Hepatocyte (in vitro differentiated cells): ENCODE data around the gene VILL. TPM values are rescaled to one million over a fixed set of nuclear protein-coding genes. Genes with fewer than 3 reads are reported as not detected.

Experiments
- DNase-seq: peaks from one replicate; pipeline ENCODE4 v3.0.0-alpha.2; 2016; ENCODE audit warnings: low spot score
- H2AFZ ChIP-seq: fragments of 200-600 bp; sonication (generic); 2 replicates; pipeline ENCODE4 v1.6.0; 2016; ENCODE audit warnings: antibody characterized with exemption, mild to moderate bottlenecking
- H3K27ac ChIP-seq: fragments of 200-600 bp; sonication (generic); 2 replicates; pipeline ENCODE4 v1.5.1; 2016; ENCODE audit warnings: mild to moderate bottlenecking
- H3K27me3 ChIP-seq: fragments of 200-600 bp; sonication (generic); 2 replicates; pipeline ENCODE4 v1.6.1; 2016
- H3K36me3 ChIP-seq: fragments of 200-600 bp; sonication (generic); replicated peaks from 2 replicates; pipeline ENCODE4 v1.5.1; 2016; ENCODE audit warnings: low read depth; ENCODE audit not compliant: insufficient read depth
- H3K4me1 ChIP-seq: fragments of 200-600 bp; sonication (generic); 2 replicates; pipeline ENCODE4 v1.5.1; 2016; ENCODE audit warnings: mild to moderate bottlenecking, moderate library complexity; ENCODE audit not compliant: insufficient read depth
- H3K4me2 ChIP-seq: fragments of 200-600 bp; sonication (generic); 2 replicates; pipeline ENCODE4 v1.6.0; 2016
- H3K4me3 ChIP-seq: fragments of 200-600 bp; sonication (generic); 2 replicates; pipeline ENCODE4 v1.5.1; 2016; ENCODE audit warnings: mild to moderate bottlenecking
- H3K79me2 ChIP-seq: fragments of 200-600 bp; sonication (generic); 2 replicates; pipeline ENCODE4 v1.6.0; 2017; ENCODE audit warnings: mild to moderate bottlenecking
- H3K9me2 ChIP-seq: fragments of 200-600 bp; sonication (generic); replicated peaks from 2 replicates; pipeline ENCODE4 v1.6.0; 2017; ENCODE audit warnings: mild to moderate bottlenecking; ENCODE audit not compliant: insufficient read depth
- H3K9me3 ChIP-seq: fragments of 200-600 bp; sonication (generic); 2 replicates; pipeline ENCODE4 v1.5.1; 2016; ENCODE audit warnings: low read depth, mild to moderate bottlenecking
- H4K20me1 ChIP-seq: fragments of 200-600 bp; sonication (generic); 2 replicates; pipeline ENCODE4 v1.6.0; 2016; ENCODE audit warnings: mild to moderate bottlenecking; ENCODE audit not compliant: insufficient read depth, poor library complexity, severe bottlenecking
- CTCF ChIP-seq: fragments of 200-600 bp; sonication (generic); IDR thresholded peaks from 2 replicates; pipeline ENCODE4 v1.5.1; 2016; ENCODE audit warnings: antibody characterized with exemption, mild to moderate bottlenecking; ENCODE audit not compliant: poor library complexity
- EZH2 ChIP-seq: fragments of 200-600 bp; sonication (generic); IDR thresholded peaks from 2 replicates; pipeline ENCODE4 v1.6.1; 2016; ENCODE audit warnings: antibody characterized with exemption, mild to moderate bottlenecking, borderline replicate concordance
- EZH2phosphoT487 ChIP-seq: fragments of 200-600 bp; sonication (generic); IDR thresholded peaks from one replicate; pipeline ENCODE4 v1.6.1; 2018; ENCODE audit warnings: antibody characterized with exemption, mild to moderate bottlenecking, low read depth, moderate library complexity; ENCODE audit not compliant: unreplicated experiment, severe bottlenecking
- WGBS: methylation state at CpG from one replicate; pipeline ENCODE4 v1.1.6; 2016; ENCODE audit warnings: low lambda C conversion rate; ENCODE audit errors: missing lambda C conversion rate; 5-methylcytosine and 5-hydroxymethylcytosine counted together
- polyA plus RNA-seq: library from polyadenylated mRNA; unstranded; fragments of >200 nt; fragmentation: Nextera tagmentation; extraction: Ambion mirVana; gene quantifications from 2 replicates; pipeline ENCODE4 v1.2.1, GENCODE V29; 2016
- total RNA-seq: library from RNA; depleted of rRNA; stranded (reverse); fragments of >200 nt; gene quantifications from 2 replicates; pipeline ENCODE4 v1.2.3, GENCODE V29; 2014

VILL gene
- total and polyA plus RNA-seq, 2 experiments from 2014 or later: 39.3 to 47.4 TPM

DNA sequence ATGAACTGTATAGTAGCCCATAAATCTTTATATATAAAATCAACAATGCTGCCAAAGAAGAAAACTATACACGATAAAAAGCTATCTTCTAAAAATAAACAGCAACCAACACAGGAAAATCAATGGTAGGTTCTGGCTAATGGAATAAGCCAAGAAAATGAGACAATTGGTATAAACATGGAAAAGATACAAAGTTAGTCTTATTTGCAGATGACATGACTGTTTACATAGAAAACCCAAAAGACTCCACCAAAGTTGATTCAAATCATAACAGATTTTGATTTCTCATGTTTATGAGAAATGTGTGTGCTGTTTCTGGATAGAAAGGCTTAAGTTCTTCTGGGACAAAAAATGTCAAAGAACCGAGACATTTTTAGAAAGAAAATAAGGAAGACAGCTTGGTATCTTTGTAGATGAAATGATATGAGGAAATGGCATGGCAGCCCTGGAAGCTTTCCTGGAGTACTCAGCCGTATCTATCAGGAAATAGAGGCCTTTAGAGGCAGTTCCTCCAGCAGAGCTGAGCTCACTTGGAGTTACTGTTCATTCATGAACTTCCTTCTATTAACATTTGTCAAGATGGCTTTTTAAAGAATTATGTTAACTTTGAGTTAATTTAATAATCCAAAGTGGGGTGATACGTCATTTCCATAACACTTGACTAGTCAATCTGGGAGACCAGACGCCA, 36.7 kb upstream of the VILL start:
- Histone ChIP-seq H3K9me2 (no peaks in the 10 kb centered on the region), H3K4me1 (peaks cover 17% of the 10 kb centered on the region), H3K9me3 (no peaks in the 10 kb centered on the region), H3K27me3 (no peaks in the 10 kb centered on the region), H3K79me2 (peaks cover 4% of the 10 kb centered on the region), H3K4me3 (no peak overlapping the region), H3K27ac (no peak overlapping the region), H3K4me2 (no peak overlapping the region), H3K36me3 (no peaks in the 10 kb centered on the region), H2AFZ (no peak overlapping the region), H4K20me1 (no peaks in the 10 kb centered on the region)
- no peak for DNase-seq
- 65% methylated on average over 5 of the region's 5 CpGs for WGBS
- TF ChIP-seq EZH2 (no peak), CTCF (no peak), EZH2phosphoT487 (no peak)

DNA sequence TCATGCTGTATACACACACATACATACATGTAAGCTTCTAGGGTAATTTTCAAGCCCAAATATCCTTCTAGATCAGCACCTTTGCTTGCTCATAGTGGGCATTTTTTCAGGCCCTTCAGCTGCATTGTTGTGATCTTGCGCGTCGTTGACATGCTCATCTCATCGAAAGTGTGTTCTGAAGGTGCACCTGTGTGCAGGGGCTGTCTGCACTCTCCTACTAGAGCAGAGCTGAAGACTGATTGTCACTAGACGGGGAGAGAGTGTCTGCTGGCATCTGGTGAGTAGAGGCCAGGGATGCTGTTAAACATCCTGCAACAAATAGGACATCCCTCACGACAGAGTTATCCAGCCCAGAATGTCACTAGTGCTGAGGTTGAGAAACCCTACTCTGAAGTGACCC, 35.7 kb upstream of the VILL start:
- H3K9me3 ChIP-seq: no peaks in the 10 kb centered on the region
- H3K27me3 ChIP-seq: no peaks in the 10 kb centered on the region
- H3K4me2 ChIP-seq: no peak overlapping the region
- peaks cover 4% of the 10 kb centered on the region for H3K79me2 ChIP-seq
- H3K9me2 ChIP-seq: no peaks in the 10 kb centered on the region
- no peak overlapping the region for H3K4me3 ChIP-seq
- DNase-seq: no peak
- no peaks in the 10 kb centered on the region for H4K20me1 ChIP-seq
- peaks cover 16% of the 10 kb centered on the region for H3K4me1 ChIP-seq
- WGBS: 94% methylated on average over 5 of the region's 6 CpGs
- no peak overlapping the region for H3K27ac ChIP-seq
- H2AFZ ChIP-seq: no peak overlapping the region
- TF ChIP-seq EZH2: no peak
- no peaks in the 10 kb centered on the region for H3K36me3 ChIP-seq

- DNase-seq: no peak
- H3K4me2 ChIP-seq: no peak overlapping the region
- TF ChIP-seq EZH2phosphoT487: no peak
- TF ChIP-seq CTCF: no peak
- TF ChIP-seq EZH2: no peak
- H3K4me1 ChIP-seq: peaks cover 12% of the 10 kb centered on the region
- no peaks in the 10 kb centered on the region for H3K36me3 ChIP-seq
- H3K27me3 ChIP-seq: no peaks in the 10 kb centered on the region
- H3K79me2 ChIP-seq: no peaks in the 10 kb centered on the region
- H3K27ac ChIP-seq: peak overlapping the region; percentile 44
- H2AFZ ChIP-seq: no peak overlapping the region
- WGBS: 90% methylated on average over 3 of the region's 3 CpGs
- H4K20me1 ChIP-seq: no peaks in the 10 kb centered on the region
- no peak overlapping the region for H3K4me3 ChIP-seq
- H3K9me2 ChIP-seq: no peaks in the 10 kb centered on the region
- H3K9me3 ChIP-seq: no peaks in the 10 kb centered on the region
These were observed 34.5 kb upstream of the VILL start for GRCh38 chr3:37955918-37956707.
